Measurements from ENCODE around the gene HPGD.

HPGD gene

GRCh38 chr4:174522183-174523024, at the start of gene HPGD:
Gene HPGD, minus strand, starts transcription at chr4:174522488. Its CDS starts 37 bp downstream, at chr4:174522451.
- DNase-seq, result peak; percentile 54

DNA sequence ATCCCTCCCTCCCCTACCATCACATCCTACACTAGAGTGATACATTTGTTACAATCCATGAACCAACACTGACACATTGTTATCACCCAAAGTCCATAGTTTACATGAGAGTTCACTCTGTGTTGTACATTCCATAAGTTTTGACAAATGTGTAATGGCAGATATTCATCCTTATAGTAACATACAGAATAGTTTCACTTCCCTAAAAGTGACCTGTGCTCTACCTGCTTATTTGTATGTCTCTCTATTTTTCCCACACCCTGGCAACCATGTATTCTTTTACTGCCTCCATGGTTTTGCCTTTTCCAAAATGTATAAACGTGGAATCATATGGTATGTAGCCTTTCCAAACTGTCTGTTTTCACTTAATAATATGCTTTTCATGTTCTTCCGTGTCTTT, 42.2 kb upstream of the HPGD start:
- no peak for DNase-seq

- no peak for DNase-seq
Observed at GRCh38 chr4:174563399-174563798, 41.1 kb upstream of the HPGD start.

- no peak for DNase-seq
Observed at GRCh38 chr4:174561560-174561959, 39.3 kb upstream of the HPGD start.

DNA sequence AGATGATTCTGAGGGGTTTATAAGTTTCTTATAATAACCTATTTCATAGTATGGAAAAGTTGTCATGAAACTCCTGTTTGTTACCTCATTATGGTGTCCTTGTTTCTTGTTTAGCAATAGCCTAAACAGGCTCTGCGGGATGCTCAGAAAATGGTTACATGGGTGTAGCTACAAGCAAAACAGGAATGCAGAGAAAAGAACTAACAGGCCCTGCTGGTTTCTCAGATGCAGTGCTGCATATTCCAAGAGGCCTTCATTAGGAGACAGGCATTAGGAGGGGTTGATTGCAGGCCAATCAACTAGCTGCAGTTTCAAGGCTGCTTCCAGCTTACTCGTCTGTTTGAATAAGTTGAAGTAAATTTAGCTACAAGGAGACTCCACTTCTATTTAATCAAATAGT, 37.6 kb upstream of the HPGD start:
- DNase-seq, result no peak

- DNase-seq, result no peak
Observed at GRCh38 chr4:174555789-174556630, 33.7 kb upstream of the HPGD start.

- no peak for DNase-seq
Observed at GRCh38 chr4:174554231-174554728, 32.0 kb upstream of the HPGD start.

GRCh38 chr4:174553828-174554227, 31.5 kb upstream of the HPGD start:
- DNase-seq, result no peak

DNA sequence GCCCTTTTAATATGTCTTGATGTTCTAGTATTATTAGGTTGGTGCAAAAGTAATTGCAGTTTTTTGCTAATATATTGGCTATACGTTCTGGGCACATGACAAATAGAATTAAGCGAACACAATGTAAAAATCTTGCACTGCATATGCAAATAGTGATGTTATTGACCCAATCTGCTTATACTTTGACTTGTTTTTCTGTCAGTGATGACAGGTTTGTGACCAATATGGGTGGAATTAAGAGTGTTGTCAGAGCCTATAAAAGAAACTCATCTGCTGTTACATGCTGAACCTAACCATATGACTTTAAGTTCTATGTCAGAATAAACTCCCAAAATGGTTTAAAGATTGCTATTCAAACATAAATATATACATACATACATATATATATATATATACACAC, 30.7 kb upstream of the HPGD start:
- DNase-seq, result no peak

DNA sequence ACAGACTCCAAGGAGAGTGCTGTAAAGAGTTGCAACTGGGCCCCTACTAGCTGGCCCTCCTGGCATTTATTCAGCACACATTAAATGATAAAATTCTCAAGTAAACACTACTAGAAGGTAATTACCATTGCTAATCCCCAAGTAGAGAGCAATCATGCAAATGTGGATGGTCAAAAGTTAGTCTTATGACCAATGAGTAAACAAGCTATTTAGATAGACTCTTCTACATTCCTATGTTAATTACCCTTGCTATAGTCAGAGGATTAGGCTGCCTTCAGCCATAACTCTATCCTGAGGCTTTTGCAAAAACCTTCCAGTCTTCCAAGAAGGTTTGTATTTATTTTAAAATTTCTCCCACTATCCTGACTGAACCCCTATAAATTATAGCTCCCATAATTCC, 28.3 kb upstream of the HPGD start:
- no peak for DNase-seq

- DNase-seq, result no peak
Observed at GRCh38 chr4:174549721-174550120, 27.4 kb upstream of the HPGD start.

- no peak for DNase-seq
Observed at GRCh38 chr4:174545268-174545667, 23.0 kb upstream of the HPGD start.

DNA sequence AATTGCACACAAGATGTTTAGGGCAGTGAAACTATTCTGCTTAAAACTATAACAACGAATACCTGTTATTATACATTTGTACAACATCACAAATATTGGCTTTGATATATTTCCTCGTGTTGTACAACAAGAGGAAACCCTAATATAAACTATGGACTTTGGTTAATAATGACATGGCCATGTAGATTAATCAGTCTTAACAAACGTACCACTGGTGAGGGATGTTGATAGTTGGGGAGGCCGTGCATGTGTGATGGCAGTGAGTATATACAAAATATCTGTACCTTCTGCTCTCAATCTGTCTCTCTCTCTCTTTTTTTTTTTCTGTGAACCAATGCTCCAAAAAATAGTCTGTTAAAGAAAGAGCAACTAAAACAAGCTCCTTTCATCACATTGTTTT, 22.2 kb upstream of the HPGD start:
- DNase-seq, result no peak

GRCh38 chr4:174540175-174540574, 17.9 kb upstream of the HPGD start:
- no peak for DNase-seq

DNA sequence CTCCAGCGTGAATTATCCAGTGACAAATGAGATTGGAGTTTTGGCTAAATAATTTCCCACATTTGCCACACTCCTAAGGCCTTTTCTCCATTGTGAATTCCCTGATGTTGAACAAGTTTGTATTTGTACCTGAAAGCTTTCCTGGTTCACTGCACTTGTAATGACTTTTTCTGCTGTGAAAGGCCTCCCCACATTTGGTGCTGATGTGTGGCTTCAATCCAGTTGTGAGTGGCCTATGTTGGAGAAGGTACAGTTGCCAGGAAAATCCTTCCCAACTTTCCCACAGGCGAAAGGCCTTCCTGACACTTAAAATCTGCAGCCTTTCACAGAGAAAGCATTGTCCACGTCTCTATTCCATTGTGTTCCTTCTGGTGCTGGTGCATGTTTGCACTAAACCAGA, 17.3 kb upstream of the HPGD start:
- DNase-seq, result no peak

- no peak for DNase-seq
Observed at GRCh38 chr4:174538876-174539250, 16.6 kb upstream of the HPGD start.

GRCh38 chr4:174538123-174538875, 16.0 kb upstream of the HPGD start:
- DNase-seq, result no peak

DNA sequence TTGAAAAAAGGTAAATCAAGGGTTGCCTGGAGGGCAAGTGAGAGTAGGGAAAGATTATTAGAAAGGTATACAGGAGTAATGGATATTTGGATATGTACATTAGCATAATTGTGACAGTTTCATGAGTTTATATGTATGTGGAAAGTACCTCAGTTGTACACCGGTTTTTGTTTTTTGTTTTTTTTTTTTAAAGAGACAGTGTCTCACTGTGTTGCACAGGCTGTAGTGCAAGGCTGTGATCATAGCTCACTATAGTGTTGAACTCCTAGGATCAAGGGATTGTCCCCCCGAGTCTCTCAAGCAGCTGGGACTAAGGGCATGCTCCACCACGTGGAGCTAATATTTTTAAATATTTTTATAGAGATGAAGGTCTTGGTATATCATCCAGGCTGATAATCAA, 15.3 kb upstream of the HPGD start:
- no peak for DNase-seq

GRCh38 chr4:174534461-174534860, 12.2 kb upstream of the HPGD start:
- DNase-seq, result no peak

DNA sequence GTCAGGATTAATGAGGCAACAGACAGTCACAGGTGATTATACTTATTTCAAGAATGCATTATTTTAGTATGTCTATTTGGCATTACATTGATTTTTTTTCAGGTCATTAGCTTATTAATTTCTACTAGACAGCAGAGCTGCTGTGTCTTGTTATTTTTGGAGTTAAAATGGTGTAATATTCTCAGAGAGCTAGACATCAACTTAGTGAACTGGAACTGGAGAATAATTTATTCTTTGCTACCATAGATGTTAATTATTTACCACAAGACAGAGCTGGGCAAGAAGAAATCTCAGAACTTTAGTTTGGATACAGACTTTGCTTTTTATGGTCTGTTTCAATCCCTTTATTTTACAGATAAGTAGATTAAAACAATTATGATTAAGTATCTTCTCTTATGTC, 10.2 kb upstream of the HPGD start:
- DNase-seq, result no peak

DNA sequence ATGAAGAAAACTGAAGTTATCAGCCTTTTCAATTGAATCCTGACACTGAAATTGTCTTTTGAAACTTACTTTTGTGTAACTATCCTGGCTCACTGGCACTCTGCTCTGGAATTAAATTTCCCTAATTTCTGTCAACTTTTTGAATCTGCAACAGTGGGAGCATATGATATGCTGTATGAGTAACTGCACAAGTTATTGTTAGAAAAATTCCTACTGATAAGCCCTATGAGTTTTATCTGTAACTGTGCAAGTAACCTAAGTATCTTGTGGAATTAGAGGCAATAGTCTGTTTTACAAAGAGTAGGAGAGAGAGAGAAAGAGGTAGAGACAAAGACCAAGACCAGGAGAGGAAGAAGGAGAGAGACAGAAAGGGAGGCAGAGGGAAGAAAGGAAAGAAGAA, 9.2 kb upstream of the HPGD start:
- DNase-seq, result no peak

GRCh38 chr4:174528226-174528625, 5.9 kb upstream of the HPGD start:
- DNase-seq, result no peak

DNA sequence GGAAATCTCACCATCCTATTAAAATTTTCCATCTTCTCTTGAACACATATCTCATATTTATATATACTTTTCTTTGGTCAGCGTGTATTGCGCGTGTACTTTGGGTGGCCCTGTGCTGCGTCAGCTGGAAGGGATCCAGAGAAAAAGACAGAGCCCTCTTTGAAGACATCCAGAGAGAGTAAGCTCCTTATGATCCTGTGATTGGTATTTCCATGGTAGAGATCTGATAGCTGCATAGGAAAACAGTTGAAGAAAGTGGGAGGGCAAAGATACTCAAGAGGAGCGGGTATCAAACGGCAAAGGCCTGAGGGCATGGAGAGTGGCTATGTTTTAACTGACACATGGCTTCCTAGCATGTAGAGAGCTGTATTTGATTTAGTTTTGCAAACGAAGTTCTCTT, 4.4 kb upstream of the HPGD start:
- DNase-seq, result no peak

All from hematopoietic multipotent progenitor cell treated with erythropoietin and hydrocortisone succinate and interleukin-3 and kit ligand, for 8 days (in vitro differentiated cells).